Activated CD8-positive, alpha-beta memory T cell treated with anti-CD3 and anti-CD28 coated beads for 48 hours (primary cell): ENCODE data around the gene SLC4A5.
A peak's percentile ranks its signal among the peaks of the same experiment; 100 is the strongest.

ENCODE experiments used
- DNase-seq, 3 experiments: peaks; one replicate each; pipeline ENCODE4 v3.0.0-alpha.2; 2020; ENCODE audit warnings: low read depth in 2 of 3, low spot score in 2 of 3

Gene SLC4A5, protein sequence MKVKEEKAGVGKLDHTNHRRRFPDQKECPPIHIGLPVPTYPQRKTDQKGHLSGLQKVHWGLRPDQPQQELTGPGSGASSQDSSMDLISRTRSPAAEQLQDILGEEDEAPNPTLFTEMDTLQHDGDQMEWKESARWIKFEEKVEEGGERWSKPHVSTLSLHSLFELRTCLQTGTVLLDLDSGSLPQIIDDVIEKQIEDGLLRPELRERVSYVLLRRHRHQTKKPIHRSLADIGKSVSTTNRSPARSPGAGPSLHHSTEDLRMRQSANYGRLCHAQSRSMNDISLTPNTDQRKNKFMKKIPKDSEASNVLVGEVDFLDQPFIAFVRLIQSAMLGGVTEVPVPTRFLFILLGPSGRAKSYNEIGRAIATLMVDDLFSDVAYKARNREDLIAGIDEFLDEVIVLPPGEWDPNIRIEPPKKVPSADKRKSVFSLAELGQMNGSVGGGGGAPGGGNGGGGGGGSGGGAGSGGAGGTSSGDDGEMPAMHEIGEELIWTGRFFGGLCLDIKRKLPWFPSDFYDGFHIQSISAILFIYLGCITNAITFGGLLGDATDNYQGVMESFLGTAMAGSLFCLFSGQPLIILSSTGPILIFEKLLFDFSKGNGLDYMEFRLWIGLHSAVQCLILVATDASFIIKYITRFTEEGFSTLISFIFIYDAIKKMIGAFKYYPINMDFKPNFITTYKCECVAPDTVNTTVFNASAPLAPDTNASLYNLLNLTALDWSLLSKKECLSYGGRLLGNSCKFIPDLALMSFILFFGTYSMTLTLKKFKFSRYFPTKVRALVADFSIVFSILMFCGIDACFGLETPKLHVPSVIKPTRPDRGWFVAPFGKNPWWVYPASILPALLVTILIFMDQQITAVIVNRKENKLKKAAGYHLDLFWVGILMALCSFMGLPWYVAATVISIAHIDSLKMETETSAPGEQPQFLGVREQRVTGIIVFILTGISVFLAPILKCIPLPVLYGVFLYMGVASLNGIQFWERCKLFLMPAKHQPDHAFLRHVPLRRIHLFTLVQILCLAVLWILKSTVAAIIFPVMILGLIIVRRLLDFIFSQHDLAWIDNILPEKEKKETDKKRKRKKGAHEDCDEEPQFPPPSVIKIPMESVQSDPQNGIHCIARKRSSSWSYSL

DNA sequence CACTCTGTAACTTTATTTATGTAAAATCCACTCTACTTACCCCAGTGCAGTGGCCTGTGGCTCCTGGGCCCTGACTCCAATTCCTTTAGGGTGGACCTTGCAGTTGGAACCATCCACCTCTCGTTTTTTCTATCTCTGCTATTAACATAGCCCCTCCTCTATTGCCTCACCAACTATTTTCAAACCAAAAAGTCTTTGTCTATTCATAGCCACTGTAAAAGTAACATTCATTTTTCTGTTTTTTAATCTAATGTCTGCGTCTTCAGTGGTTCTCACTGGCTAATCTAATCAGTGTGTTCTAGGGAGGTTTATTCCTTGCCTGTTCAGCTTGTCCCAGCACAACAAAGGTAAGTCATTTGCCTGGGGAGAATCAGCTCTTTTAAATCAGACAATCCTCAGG, at the start of gene SLC4A5:
Gene SLC4A5 (minus strand): TSS at position 101 of the 400 bp plus-strand sequence. CDS start 28,393 bp downstream, outside the sequence.
- no peak for DNase-seq

DNA sequence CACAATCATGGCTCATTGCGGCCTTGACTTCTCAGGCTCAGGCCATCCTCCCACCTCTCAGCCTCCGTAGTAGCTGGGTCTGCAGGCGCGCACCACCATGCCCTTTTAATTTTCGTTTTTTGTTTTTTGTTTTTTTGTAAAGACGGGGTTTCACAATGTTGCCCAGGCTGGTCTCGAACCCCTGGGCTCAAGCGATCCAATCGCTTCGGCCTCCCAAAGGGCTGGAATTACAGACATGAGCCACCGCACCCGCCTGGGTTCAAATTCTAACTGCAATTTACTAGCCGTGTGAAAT, 49.2 kb upstream of the SLC4A5 start:
- DNase-seq, result no peak

DNA sequence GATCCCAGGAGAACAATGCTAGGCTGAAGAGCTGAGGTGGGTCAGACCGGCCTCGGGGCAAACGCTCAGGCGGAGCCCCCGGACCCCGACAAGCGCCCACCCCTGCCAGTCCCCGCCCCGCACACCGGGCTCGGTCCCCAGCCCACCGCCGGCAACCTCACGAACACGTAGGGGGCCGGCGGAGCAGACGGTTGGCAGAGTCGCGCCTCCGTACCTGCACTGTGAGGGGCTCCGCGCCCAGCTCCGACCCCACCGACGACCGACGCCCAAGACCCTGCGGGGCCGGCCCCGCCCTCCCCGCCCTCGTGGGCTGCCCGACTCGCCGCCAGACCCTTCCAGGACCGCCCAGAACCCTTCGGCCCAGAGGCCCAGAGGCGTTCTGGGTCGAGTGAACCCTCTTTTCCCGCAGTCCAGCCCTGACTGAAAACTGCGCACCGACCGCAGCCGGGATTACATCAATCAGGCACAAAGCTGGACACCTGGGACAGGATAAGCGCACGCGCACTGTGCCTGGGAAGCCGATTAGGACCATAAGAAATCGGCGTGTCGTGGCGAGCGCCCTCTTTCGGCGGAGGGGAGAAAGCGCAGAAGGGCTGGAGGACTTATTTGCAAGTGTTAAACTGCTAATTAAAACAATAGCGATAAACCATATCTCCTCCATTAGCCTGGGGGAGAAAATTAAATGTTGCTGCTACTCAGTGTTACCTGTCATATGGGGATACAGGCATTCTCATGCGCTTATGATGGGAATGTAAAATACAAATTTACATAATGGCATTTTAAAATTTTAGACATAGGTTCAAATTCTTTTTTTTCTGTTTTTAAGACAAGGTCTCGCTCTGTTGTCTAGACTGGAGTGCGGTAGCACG, 48.6 kb upstream of the SLC4A5 start:
- DNase-seq, result peak; percentile 81 to 98 (median 94)

DNA sequence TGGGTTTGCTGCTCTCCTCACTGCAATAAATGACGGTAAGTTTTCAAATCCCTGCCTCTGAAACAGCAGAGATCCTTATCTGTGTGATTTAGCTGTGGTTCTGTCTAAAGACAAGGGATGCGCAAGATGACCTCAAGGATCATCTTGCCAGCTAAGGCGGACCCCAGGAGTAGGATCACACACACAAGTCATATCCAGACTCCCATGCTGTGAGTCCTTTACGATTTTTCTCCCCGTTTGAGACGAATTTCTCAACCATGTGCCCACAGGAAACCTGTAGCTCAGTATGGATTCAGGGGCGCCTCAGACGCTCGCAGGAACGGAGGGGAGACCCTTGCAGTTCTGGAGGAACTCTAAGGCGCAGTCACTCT, 48.0 kb upstream of the SLC4A5 start:
- no peak for DNase-seq

DNA sequence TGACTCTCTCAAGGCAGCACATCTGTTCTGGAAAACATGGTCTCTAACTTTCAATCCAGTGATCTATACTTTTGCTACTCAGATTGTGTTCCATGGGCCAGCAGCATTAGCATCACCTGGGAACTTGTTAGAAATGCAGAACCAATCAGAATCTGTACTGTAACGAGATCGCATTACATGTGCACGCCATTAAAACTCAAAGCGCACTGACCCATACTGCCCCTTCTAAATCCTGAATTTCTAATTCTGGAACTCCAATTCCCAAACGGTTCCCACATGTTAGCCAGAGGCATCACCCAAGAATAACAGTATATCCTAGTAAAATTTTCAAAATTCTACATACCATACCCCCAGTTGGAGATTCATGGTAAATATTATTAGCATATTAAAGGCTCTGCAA, 47.4 kb upstream of the SLC4A5 start:
- DNase-seq, result no peak

DNA sequence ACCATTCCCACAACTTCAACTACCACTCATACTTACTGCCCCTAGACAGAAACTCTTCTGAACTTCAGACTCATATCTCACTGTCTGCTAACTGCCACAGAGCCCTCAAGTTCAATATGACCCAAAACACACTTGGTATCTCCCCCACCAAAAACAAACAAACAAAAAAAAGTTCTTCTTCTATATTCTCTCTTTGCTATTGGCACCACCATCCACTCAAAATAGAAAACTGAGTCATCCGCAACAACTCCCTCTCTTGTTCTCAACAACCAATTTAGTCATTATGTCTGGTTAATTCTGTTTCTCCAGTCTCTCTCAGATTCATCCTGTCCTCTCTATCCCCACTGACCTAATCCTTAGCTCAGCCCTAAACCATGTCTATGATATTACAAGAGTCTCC, 44.1 kb upstream of the SLC4A5 start:
- DNase-seq, result no peak

DNA sequence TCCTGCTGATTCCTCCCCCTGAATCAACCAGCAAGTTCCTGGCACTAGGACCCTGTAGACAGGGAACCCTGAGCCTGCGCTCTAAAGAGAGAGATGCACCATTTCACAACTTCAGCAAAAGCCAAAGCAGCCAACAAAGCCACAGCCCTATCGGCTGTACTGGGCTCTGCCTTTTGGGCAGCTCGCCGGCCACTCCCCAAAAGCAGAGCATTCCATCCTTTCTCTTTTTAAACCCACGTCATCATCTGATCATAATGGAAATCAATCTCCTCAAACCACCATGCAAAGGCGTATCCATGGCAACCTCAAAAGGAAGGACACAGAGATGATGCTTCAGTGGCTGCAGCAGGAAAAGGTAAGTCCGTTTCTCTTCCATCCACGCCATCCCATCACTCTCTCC, 42.2 kb upstream of the SLC4A5 start:
- no peak for DNase-seq

DNA sequence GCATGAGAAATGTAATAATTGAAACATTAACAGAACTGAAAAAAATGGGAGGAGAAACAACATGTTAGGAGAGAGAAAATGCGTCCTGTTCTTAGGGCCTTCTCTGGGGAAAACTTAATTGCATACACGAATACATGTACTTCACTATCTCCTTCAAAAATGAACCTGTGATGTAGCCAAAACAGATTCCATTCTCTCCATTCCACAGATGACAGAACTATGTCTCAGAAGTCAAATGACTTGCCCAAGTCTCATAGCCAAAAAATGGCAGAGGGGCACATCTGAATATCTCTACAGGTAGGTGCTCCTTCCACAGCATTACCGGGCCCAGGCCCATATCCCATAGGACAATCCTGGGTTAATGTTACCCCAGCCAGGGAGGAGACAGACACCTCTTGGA, 40.8 kb upstream of the SLC4A5 start:
- DNase-seq, result no peak

DNA sequence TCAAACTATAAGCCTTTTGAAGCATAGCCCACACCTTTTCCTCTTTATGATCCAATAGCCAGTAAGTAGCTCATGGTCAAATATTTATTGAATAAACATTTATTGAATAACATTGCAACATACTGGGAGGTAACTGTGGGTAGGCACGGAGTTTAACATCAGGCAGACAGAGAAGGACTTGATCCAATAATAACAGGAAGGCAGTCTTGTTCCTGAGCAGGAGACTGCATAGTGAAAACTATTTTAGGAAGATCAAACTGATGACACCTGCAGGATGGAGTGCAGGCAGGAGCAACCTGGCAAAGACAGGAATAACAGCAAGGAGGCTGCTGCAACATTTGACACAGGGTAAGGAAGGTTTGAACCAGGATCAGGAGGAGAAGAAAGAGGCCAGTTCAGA, 40.0 kb upstream of the SLC4A5 start:
- DNase-seq, result no peak

DNA sequence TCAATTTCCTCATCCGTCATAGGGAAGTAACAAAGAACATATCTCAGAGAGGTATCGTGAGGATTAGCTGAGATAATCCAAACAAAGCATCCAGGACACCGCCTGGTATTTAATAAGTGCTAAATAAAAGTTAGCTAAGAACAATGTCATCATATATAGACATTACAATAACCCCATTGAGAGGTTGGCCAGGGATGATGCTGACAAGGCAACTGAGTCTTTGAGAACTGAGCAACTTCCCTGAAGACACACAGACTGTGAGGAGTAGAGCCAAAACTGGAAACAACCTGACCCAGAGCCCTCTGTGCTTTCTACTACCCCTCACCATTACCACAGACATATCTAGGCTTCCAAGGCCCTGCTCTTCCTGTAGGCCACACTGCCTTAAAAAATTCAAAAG, 38.5 kb upstream of the SLC4A5 start:
- no peak for DNase-seq

DNA sequence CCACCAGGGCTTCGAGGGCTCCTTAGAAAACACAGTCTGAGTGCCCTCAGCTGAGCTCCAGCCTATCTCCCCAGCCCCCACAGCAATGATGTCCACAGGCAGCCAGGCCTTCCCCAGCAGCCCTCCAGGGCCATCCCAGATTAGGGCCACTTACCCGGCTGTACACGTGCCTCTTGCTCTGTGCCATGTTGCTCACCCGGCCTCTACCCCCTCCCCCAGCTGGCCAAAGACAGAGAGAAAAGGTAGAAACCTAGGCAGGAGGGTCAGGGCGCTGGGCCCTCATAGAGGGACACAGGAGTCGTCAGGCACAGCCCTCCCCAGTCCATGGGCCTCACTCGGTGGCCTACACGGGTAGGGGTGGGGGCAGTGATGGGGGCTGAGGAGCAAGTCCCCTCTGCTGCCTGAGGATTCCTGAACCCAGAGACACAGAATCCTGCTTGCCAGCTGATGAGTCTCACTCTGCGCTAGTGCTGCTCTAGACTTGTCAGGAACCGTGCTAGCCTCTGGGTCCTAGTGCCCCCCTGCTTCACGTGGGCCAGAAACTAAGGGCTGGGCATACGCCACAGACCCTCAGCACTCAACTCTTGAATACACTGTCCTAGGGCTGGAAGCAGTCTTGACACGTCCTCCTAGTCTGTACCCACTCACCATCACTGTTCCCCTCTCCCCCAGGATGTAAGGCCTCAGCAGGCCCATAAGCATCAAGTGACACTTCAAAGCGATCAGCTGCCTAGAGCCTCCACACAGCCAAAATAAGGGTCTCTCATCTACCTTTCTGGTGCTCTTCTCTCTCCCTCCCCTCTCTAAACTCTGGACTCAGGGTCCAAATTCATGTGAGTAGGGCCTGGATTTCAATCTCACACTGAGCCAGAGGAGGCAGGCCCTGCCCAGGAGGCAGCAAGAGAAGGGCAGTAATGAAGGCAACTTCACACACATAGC, 36.9 kb upstream of the SLC4A5 start, which contains the start of gene DCTN1:
Gene DCTN1 (minus strand): TSS at position 461 of the 939 bp plus-strand sequence. CDS start 274 bp downstream, at position 187.
- no peak for DNase-seq

DNA sequence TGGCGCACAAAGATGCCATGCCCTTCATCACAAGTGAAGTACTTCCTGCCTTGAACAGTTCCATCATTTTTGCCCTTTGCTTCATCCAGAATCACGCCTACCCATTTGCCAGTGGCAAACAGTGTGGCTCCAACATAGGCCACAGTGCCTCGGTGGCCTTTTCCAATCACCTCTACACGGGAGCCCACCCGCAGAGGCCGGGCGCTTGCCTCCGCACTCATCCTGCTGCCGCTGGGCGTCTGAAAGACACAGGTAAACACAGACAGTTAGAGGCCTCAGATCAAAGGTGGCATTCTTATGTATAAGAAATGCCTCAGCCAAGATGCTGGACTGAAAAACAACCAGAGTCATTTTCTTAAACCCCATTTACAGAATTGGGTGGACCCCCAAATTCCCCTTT, 34.8 kb upstream of the SLC4A5 start:
- DNase-seq, result no peak

DNA sequence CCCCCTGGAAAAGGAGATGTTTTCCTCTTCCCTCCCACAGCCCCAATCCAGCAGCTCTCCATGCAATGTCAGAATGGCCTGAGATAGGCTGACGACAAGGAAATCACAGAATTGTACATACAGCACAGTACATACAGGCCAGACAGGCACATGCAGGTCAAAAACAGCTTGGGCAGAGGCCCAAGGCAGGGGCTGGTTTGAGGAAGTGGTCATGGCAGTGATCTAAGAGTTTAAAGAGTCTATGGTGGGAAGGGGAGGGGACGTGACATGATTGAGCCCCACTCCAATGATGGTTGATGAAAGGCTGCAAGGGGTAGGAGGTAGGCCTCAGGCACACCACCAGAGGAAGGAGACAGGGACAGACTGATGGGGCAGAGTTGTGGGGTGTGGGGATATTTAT, 32.6 kb upstream of the SLC4A5 start:
- DNase-seq, result no peak

DNA sequence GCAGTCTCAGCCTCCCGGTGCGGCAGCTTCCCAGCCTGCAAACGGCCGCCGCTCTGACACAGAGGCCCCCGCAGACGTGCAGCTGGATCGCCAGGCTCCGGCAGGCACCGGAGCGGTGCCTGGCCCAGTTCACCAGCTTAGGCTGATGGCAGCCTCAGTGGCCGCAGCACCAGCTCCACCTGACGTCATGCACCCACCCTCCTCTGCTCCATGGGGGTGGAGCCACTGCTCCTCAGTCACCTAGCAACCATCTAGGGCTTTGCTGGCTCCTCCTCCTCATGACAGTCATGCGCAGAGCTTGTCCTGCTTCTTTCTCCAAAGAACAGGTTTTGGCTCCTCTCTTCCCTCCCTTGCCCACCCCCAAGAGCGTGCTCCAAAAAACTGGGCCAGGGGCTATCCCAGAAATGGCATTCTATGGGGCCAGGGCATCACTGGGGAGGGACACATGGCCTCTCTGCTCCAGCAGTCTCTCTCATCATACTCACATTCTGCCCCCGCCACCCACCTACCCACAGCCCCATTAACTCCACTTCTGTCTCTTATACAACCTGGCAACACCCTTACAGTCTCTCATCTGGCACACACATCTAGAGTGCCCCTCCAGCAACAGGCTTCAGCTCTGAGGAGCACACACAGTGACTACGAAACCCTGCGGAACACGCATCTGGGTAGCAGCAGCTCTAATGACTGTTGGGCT, 31.4 kb upstream of the SLC4A5 start:
- no peak for DNase-seq

DNA sequence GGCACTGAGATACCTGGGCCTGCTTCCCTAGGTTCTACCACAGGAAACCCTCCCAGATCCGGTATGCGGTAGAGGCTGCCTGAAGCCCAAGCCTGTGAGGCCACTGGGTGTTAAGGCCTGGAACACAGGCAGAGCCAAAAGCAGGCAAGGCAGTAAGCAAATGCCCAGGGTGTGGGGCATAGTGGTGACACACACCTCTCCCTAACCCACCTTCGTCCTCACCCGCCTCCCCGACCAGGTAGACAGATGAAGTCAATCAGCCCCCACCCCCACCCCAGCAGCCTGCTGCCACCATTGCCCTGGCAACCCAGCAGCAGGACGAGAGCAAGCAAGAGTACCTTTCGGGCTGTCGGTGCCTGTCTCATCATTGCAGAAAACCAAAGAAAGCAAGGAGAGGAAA, 30.8 kb upstream of the SLC4A5 start:
- no peak for DNase-seq

DNA sequence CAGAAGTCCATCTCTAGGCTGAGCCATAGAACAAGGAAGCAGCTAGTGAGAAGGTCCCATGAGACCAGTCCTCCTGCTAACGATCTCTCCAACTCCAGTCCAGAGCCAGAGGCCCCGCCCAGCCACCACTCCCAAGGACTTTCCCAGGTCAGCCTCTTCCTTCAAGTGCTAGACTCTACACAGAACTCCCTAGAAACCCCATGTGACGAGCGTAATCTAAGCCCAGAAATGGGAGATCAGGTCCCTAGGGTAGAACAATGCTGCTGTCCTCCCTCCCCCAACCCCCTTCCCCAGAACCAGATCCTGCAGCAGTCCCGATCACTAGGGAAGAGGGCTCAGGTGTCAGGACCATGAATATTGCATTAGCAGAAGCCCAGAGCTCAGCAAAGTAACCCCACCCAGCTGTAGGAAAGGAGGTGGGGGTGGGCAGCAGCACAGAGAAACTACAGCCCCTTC, 30.0 kb upstream of the SLC4A5 start:
- no peak for DNase-seq

DNA sequence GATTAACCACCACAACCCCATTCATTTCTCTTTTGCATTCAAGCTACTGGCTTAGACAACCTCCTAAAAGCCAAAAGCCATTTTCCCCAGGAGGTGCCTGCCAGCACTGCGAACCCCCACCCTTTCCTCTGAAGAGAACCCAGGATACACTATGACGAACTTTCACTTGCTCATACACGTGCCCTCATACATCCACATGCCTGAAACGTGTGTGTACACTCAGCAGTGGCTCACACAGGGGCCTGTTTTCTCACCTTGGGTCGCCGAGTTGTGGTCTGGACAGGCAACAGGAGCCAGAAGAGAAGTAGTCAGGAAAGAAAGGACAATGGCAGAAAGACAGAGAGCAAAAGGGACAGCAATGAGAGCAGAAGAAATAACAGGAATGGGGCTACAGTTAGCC, 29.5 kb upstream of the SLC4A5 start:
- no peak for DNase-seq

DNA sequence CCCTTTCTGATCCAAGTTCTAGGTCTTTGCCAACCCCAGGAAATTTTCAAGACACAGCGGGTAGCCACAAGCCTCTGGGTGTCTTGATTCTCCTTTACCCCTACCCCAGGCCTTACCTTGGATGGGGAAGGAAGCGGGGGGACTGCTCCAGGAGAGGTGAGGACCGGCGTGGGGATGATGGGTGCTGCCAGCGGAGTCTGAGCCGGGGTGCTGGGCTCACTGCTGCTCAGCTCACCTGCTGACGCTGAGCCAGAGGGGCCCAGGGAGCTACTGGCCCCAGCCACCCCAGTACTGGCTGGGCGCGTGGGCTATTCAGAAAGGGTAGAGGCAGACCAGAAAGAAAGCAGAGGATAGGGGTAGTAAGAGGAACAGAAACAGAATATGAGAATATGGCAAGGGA, 28.2 kb upstream of the SLC4A5 start:
- DNase-seq, result no peak

DNA sequence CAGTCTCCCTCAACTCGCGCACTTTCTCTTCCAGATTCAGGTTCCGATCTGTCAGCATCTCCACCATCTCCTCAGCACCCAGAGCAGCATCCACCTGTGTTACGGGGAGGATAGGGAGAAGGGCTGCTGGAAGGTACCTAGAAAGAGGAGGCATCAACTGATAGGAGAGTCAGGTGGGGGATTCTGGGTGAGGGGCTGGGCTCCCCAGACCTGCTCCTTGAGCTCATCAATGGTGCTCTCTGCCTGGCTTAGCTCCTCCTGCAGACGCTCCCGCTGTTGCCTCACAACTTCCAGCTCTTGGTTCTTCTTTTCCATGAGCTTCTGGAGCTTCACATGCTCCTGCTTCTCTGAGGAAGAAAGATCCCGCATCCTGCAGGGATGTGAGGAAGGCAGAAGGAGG, 26.8 kb upstream of the SLC4A5 start:
- no peak for DNase-seq
